ENCODE measurements around the gene ZNF575.

ZNF575 gene

DNA sequence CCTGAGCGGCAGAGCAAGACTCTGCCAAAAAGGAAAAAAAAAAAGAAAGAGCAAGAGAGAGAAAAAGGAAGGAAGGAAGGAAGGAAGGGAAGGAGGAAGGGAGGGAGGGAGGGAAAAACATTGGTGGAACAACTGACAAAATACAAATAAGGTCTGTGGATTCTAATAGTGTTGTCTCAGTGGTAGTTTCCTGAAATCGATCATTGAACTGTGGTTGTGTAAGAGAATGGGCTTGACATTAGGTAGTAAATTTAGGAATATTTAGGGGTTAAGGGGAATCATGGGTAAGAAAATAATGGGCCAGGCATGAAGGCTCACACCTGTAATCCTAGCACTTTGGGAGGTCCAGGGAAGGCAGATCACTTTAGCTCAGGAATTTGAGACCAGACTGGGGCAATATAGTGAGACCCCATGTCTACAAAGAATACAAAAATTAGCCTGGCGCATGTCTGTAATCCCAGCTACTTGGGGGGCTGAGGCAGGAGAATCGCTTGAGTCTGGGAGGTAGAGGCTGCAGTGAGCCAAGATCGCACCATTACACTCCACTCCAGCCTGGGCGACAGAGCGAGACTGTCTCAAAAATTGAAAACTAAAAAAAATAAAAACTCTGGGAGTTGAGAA, 42.9 kb upstream of the ZNF575 start:
- no peak for TF ChIP-seq CTCF (conservative IDR thresholded peaks at IDR 0.05; ENCODE audit: control insufficient read depth, insufficient read depth, low read depth, low read length)
- H3K4me3 ChIP-seq (ENCODE audit: control insufficient read depth, low read depth, low read length), result no peak overlapping the region
- no peak for DNase-seq (ENCODE audit: low read depth)

- no peak for DNase-seq (ENCODE audit: low read depth)
- no peak for TF ChIP-seq CTCF (conservative IDR thresholded peaks at IDR 0.05; ENCODE audit: control insufficient read depth, insufficient read depth, low read depth, low read length)
- no peak overlapping the region for H3K4me3 ChIP-seq (ENCODE audit: control insufficient read depth, low read depth, low read length)
These were observed 42.2 kb upstream of the ZNF575 start for GRCh38 chr19:43490759-43491158.

- no peak for TF ChIP-seq CTCF (conservative IDR thresholded peaks at IDR 0.05; ENCODE audit: control insufficient read depth, insufficient read depth, low read depth, low read length)
- no peak for DNase-seq (ENCODE audit: low read depth)
- H3K4me3 ChIP-seq (ENCODE audit: control insufficient read depth, low read depth, low read length), result no peak overlapping the region
These were observed 37.9 kb upstream of the ZNF575 start for GRCh38 chr19:43495082-43495481.

DNA sequence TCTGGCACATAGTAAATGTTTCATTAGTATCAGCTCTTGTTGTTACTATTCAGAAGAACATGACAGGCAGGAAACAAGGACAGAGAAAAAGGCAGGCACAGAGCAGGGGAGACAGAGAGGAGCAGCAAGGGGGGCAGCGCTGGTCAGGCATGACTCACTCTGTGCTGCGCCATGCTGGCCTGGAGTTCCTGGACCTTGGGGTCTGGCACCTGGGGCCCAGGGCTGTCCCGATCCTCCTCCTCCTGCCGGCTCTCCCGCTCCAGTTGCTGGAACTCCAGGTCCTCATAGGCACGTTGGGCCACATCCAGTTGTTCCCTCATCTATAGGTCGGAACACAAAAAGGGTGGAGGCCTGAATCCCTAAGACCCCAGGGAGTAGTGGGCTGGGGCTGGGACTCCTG, 36.0 kb upstream of the ZNF575 start:
- no peak for TF ChIP-seq CTCF (conservative IDR thresholded peaks at IDR 0.05; ENCODE audit: control insufficient read depth, insufficient read depth, low read depth, low read length)
- DNase-seq (ENCODE audit: low read depth), result no peak
- H3K4me3 ChIP-seq (ENCODE audit: control insufficient read depth, low read depth, low read length), result no peak overlapping the region

DNA sequence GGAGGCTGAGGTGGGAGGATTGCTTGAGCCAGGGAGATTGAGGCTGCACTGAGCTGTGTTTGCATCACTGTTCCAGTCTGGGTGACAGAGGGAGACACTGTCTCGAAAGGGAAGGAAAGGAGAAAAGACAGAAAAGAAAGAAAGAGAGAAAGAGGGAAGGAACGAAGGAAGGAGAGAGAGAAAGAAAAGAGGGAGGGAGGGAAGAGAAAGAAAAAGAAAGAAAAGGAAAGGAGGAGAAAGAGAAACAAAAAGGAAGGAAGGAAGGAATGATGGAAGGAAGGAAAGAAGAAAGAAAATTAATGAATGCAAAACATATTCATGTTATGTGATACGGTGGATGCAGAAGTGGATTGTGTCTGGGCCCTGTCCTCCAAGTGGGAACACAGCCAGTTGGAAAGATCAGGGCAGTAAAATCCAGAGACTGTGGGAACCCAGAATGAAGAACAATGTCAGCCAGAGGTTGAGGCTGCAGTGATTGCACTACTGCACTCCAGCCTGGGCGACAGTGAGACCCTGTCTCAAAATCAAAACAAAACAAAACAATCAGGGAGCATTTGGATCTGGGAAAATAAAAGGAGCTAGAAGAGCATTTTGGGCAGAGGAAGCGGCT, 34.6 kb upstream of the ZNF575 start:
- TF ChIP-seq CTCF (conservative IDR thresholded peaks at IDR 0.05; ENCODE audit: control insufficient read depth, insufficient read depth, low read depth, low read length), result no peak
- DNase-seq (ENCODE audit: low read depth), result no peak
- H3K4me3 ChIP-seq (ENCODE audit: control insufficient read depth, low read depth, low read length), result no peak overlapping the region

- no peak overlapping the region for H3K4me3 ChIP-seq (ENCODE audit: control insufficient read depth, low read depth, low read length)
- no peak for DNase-seq (ENCODE audit: low read depth)
- TF ChIP-seq CTCF (conservative IDR thresholded peaks at IDR 0.05; ENCODE audit: control insufficient read depth, insufficient read depth, low read depth, low read length), result no peak
These were observed 33.9 kb upstream of the ZNF575 start for GRCh38 chr19:43499042-43499441.
